ENCODE measurements around the gene THOC6.

Gene THOC6

DNA sequence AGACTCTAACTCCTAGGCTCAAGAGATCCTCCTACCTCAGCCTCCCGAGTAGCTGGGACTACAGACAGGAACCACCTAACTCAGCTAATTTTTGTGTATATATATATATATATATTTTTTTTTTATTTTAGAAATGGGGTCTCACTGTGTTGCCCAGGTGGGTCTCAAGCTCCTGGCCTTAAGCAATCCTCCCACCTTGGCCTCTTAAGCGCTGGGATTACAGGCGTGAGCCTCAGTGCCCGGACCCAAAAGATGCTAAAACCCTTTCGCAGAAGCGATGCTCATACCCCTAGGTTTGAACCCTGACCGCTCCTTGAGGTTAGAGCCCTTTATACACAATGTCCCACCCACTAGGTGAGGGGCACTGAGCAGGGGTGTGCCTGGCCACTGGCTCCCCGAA lies 13.3 kb upstream of the THOC6 start:
- Histone ChIP-seq H3K36me3 (ENCODE audit: insufficient read depth) (no peaks in the 10 kb centered on the region), H3K27ac (no peak overlapping the region), H3K4me2 (no peak overlapping the region), H3K9ac (no peak overlapping the region), H3K27me3 (ENCODE audit: insufficient read depth, low read depth) (peaks cover 69% of the 10 kb centered on the region), H2AFZ (ENCODE audit: low read depth) (no peak overlapping the region), H3K79me2 (ENCODE audit: insufficient read depth, low read depth) (no peaks in the 10 kb centered on the region), H3K4me3 (IDR thresholded peaks at IDR 0.05; ENCODE audit: insufficient read depth, low read depth, low read length) (no peak overlapping the region), H4K20me1 (ENCODE audit: insufficient read depth) (no peaks in the 10 kb centered on the region), H3K4me1 (ENCODE audit: low read depth, poor library complexity, severe bottlenecking) (peaks cover 47% of the 10 kb centered on the region)
- TF ChIP-seq, protein P1, sequence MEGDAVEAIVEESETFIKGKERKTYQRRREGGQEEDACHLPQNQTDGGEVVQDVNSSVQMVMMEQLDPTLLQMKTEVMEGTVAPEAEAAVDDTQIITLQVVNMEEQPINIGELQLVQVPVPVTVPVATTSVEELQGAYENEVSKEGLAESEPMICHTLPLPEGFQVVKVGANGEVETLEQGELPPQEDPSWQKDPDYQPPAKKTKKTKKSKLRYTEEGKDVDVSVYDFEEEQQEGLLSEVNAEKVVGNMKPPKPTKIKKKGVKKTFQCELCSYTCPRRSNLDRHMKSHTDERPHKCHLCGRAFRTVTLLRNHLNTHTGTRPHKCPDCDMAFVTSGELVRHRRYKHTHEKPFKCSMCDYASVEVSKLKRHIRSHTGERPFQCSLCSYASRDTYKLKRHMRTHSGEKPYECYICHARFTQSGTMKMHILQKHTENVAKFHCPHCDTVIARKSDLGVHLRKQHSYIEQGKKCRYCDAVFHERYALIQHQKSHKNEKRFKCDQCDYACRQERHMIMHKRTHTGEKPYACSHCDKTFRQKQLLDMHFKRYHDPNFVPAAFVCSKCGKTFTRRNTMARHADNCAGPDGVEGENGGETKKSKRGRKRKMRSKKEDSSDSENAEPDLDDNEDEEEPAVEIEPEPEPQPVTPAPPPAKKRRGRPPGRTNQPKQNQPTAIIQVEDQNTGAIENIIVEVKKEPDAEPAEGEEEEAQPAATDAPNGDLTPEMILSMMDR (conservative IDR thresholded peaks at IDR 0.05; ENCODE audit: low read depth, low read length) = no peak

DNA sequence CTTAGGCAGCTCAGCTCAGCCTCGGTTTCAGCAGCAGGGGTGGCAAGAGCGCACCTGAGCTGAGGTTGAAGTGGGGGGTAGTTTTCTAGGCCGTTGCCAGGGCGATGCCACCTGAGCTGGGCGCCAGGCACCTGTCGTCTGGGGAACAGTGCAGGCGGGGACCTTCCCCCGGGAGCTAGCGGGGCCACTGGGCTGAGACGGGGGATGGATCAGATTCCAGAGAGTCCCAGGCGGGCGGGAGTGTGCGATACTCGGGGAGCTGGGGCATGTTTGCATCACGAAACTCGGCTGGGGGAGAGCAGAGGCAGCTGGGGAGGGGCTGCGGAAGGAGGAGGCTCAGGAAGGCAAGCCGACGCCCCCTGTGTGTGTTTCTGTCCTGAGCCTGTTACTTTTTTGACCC lies 11.6 kb upstream of the THOC6 start:
- H3K4me2 ChIP-seq = peak overlapping the region; percentile 62; the same call in 1 of the 2 replicates
- no peaks in the 10 kb centered on the region for H4K20me1 ChIP-seq (ENCODE audit: insufficient read depth)
- H3K36me3 ChIP-seq (ENCODE audit: insufficient read depth) = no peaks in the 10 kb centered on the region
- H3K9ac ChIP-seq = no peak overlapping the region
- H2AFZ ChIP-seq (ENCODE audit: low read depth) = peak overlapping the region; percentile 53; the same call in 1 of the 2 replicates
- TF ChIP-seq, protein P1 (conservative IDR thresholded peaks at IDR 0.05; ENCODE audit: low read depth, low read length) = no peak
- peaks cover 31% of the 10 kb centered on the region for H3K4me1 ChIP-seq (ENCODE audit: low read depth, poor library complexity, severe bottlenecking)
- H3K4me3 ChIP-seq (IDR thresholded peaks at IDR 0.05; ENCODE audit: insufficient read depth, low read depth, low read length) = no peak overlapping the region
- peaks cover 69% of the 10 kb centered on the region for H3K27me3 ChIP-seq (ENCODE audit: insufficient read depth, low read depth)
- no peak overlapping the region for H3K27ac ChIP-seq
- H3K79me2 ChIP-seq (ENCODE audit: insufficient read depth, low read depth) = no peaks in the 10 kb centered on the region

DNA sequence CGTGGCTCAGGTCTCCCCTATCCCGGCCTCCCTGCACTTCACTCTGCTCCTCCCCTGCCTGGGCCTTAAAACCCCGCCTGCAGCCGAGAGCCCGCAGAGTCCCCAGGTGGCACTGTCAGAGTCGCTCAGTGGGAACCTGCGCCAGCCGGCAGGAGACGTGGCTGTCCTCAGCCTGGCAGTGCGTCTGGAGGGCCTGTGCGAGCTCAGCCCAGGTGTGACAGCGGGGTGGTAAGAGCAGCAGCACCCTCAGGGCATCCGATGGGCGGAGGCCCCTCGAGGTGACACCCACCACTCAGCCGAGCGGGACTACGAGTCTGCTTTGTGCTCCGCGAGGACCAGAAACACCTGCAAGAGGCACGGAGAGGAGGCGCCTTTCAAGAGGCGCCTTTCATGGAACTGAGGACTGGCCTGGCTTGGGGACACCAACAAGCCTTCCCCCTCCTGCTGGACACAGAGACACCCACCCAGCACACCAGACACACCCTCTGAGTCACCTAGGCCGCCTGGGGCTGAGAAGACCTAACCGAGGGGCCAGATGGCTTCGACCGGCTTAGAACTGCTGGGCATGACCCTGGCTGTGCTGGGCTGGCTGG lies 10.9 kb upstream of the THOC6 start, which contains the start of gene CLDN9:
TSS of gene CLDN9 (plus strand) at position 96 of the 593 bp plus-strand sequence. CDS start at position 536, 440 bp downstream.
- TF ChIP-seq, protein P1 (conservative IDR thresholded peaks at IDR 0.05; ENCODE audit: low read depth, low read length) = no peak
- Histone ChIP-seq H3K79me2 (ENCODE audit: insufficient read depth, low read depth) (no peaks in the 10 kb centered on the region), H3K27ac (no peak within 1 kb of the TSS), H3K27me3 (ENCODE audit: insufficient read depth, low read depth) (peaks cover 69% of the 10 kb centered on the region), H4K20me1 (ENCODE audit: insufficient read depth) (no peaks in the 10 kb centered on the region), H3K36me3 (ENCODE audit: insufficient read depth) (no peaks in the 10 kb centered on the region), H3K9ac (no peak within 1 kb of the TSS), H2AFZ (ENCODE audit: low read depth) (peak within 1 kb of the TSS; percentile 53; the same call in 1 of the 2 replicates), H3K4me2 (peak within 1 kb of the TSS; percentile 62), H3K4me3 (IDR thresholded peaks at IDR 0.05; ENCODE audit: insufficient read depth, low read depth, low read length) (no peak within 1 kb of the TSS), H3K4me1 (ENCODE audit: low read depth, poor library complexity, severe bottlenecking) (peaks cover 24% of the 10 kb centered on the region)

DNA sequence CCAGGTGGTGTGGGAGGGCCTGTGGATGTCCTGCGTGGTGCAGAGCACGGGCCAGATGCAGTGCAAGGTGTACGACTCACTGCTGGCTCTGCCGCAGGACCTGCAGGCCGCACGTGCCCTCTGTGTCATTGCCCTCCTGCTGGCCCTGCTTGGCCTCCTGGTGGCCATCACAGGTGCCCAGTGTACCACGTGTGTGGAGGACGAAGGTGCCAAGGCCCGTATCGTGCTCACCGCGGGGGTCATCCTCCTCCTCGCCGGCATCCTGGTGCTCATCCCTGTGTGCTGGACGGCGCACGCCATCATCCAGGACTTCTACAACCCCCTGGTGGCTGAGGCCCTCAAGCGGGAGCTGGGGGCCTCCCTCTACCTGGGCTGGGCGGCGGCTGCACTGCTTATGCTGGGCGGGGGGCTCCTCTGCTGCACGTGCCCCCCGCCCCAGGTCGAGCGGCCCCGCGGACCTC lies 10.3 kb upstream of the THOC6 start:
- H3K36me3 ChIP-seq (ENCODE audit: insufficient read depth) = no peaks in the 10 kb centered on the region
- H3K9ac ChIP-seq = no peak overlapping the region
- H3K27ac ChIP-seq = no peak overlapping the region
- H2AFZ ChIP-seq (ENCODE audit: low read depth) = no peak overlapping the region
- peaks cover 65% of the 10 kb centered on the region for H3K27me3 ChIP-seq (ENCODE audit: insufficient read depth, low read depth)
- no peaks in the 10 kb centered on the region for H4K20me1 ChIP-seq (ENCODE audit: insufficient read depth)
- H3K4me3 ChIP-seq (IDR thresholded peaks at IDR 0.05; ENCODE audit: insufficient read depth, low read depth, low read length) = no peak overlapping the region
- no peak overlapping the region for H3K4me2 ChIP-seq
- peaks cover 18% of the 10 kb centered on the region for H3K4me1 ChIP-seq (ENCODE audit: low read depth, poor library complexity, severe bottlenecking)
- no peaks in the 10 kb centered on the region for H3K79me2 ChIP-seq (ENCODE audit: insufficient read depth, low read depth)
- TF ChIP-seq, protein P1 (conservative IDR thresholded peaks at IDR 0.05; ENCODE audit: low read depth, low read length) = no peak

Data from KMS-11 (cell line).